GM12878 (cell line): ENCODE measurements around the gene SRL. TPM values are rescaled to one million over a fixed set of nuclear protein-coding genes. Genes with fewer than 3 reads are reported as not detected.

Source experiments
- ATAC-seq: fragments of 200-7000 bp; cut with Tn5 transposase; 3 replicates; pipeline ENCODE4 v1.9.1; 2020; ENCODE audit warnings: mild to moderate bottlenecking, moderate library complexity
- BruUV-seq: library from RNA; stranded (reverse); fragments of 400-500 nt; replicated peaks from 2 replicates; lab custom pipeline; 2021; lab: Mats Ljungman, UMichigan
- CTCF ChIA-PET: fragments of 300-600 bp; sonication (Branson Sonifier 250); formaldehyde crosslinking; extraction: SDS; loops from one replicate; lab custom pipeline; 2021; ENCODE audit warnings: inconsistent platforms; lab: Yijun Ruan, JAX
- POLR2A ChIA-PET: fragments of 350-600 bp; formaldehyde crosslinking; extraction: SDS; loops from one replicate; lab custom pipeline; 2021; ENCODE audit warnings: inconsistent platforms; lab: Charles Lee
- RAD21 ChIA-PET: fragments of 300-600 bp; sonication (Branson Sonifier 250); formaldehyde crosslinking; loops from one replicate; lab custom pipeline; 2023; ENCODE audit warnings: antibody characterized with exemption; ENCODE audit not compliant: unreplicated experiment; lab: Charles Lee
- SMC1A ChIA-PET: fragments of 300-600 bp; sonication (Branson Sonifier 250); formaldehyde crosslinking; loops from one replicate; lab custom pipeline; 2023; ENCODE audit not compliant: unreplicated experiment, uncharacterized antibody; lab: Charles Lee
- DNase-seq: peaks from one replicate; pipeline ENCODE4 v3.0.0-alpha.2; 2011; ENCODE audit warnings: low read depth, low spot score
- FAIRE-seq: peaks from 3 replicates; lab custom pipeline; 2011; peaks lifted over from hg19 to GRCh38; lab: Jason Lieb, UNC
- H2AFZ ChIP-seq: 2 replicates; pipeline ENCODE4 v1.6.0; 2011; ENCODE audit warnings: low read depth, low read length, control low read depth; ENCODE audit not compliant: control insufficient read depth
- H3K27ac ChIP-seq: 2 replicates; pipeline ENCODE4 v1.5.1; 2011; ENCODE audit warnings: control low read depth; ENCODE audit not compliant: control insufficient read depth, insufficient read depth
- H3K27me3 ChIP-seq, 2 experiments: replicated peaks in 1 of 2; 2 replicates each; pipeline versions ENCODE4 v1.6.0 to v1.6.1; 2011; ENCODE audit warnings: low read length in 1 of 2; ENCODE audit not compliant: control insufficient read depth in 2 of 2, insufficient read depth in 2 of 2
- H3K36me3 ChIP-seq, 2 experiments: 2 replicates each; pipeline ENCODE4 v1.5.1; 2011; ENCODE audit warnings: low read length in 1 of 2; ENCODE audit not compliant: control insufficient read depth in 2 of 2, insufficient read depth in 2 of 2
- H3K4me1 ChIP-seq: 2 replicates; pipeline ENCODE4 v1.6.1; 2011; ENCODE audit warnings: mild to moderate bottlenecking, low read length, moderate library complexity, mixed read lengths; ENCODE audit not compliant: control insufficient read depth, insufficient read depth
- H3K4me2 ChIP-seq: 2 replicates; pipeline ENCODE4 v1.6.0; 2011; ENCODE audit warnings: control low read depth; ENCODE audit not compliant: control insufficient read depth, insufficient read depth
- H3K4me3 ChIP-seq: fragments of 200-600 bp; sonication (generic); 2 replicates; pipeline ENCODE4 v1.5.1; 2016
- H3K79me2 ChIP-seq: 2 replicates; pipeline ENCODE4 v1.6.0; 2011; ENCODE audit warnings: low read length; ENCODE audit not compliant: control insufficient read depth, insufficient read depth
- H3K9ac ChIP-seq: 2 replicates; pipeline ENCODE4 v1.8.0; 2011; ENCODE audit warnings: low read length, control low read depth, mixed read lengths; ENCODE audit not compliant: control insufficient read depth, insufficient read depth
- H3K9me3 ChIP-seq: replicated peaks from 3 replicates; pipeline ENCODE4 v1.5.1; 2011; ENCODE audit warnings: mild to moderate bottlenecking, low read length; ENCODE audit not compliant: control insufficient read depth, insufficient read depth
- H4K20me1 ChIP-seq: 2 replicates; pipeline ENCODE4 v1.6.0; 2011; ENCODE audit not compliant: control insufficient read depth, insufficient read depth
- BHLHE40 ChIP-seq, 2 experiments: fragments of 450-650 bp in 1 of 2; IDR thresholded peaks; 2 replicates each; pipeline ENCODE4 v1.6.1; 2011 to 2017; ENCODE audit warnings: low read depth in 2 of 2, borderline replicate concordance in 1 of 2, improper control_type of control experiment in 1 of 2, low read length in 1 of 2, mild to moderate bottlenecking in 1 of 2
- CEBPB ChIP-seq, 2 experiments: fragments of 150-350 bp in 1 of 2; IDR thresholded peaks; 2 replicates each; pipeline ENCODE4 v1.6.1; 2012 to 2014; ENCODE audit warnings: low read depth in 2 of 2, low read length in 2 of 2, borderline replicate concordance in 1 of 2, inconsistent platforms in 1 of 2
- CHD4 ChIP-seq: fragments of 200-600 bp; sonication (generic); IDR thresholded peaks from 2 replicates; pipeline ENCODE4 v1.6.1; 2016; ENCODE audit warnings: mild to moderate bottlenecking
- EGR1 ChIP-seq, 2 experiments: IDR thresholded peaks; 1 replicate in 1 of 2; 2 replicates in 1 of 2; pipeline ENCODE4 v1.6.1; 2011 to 2012; ENCODE audit warnings: low read depth in 2 of 2, low read length in 2 of 2, borderline replicate concordance in 1 of 2, mild to moderate bottlenecking in 1 of 2, moderate library complexity in 1 of 2
- EP300 ChIP-seq, 2 experiments: fragments of 150-350 bp in 1 of 2; IDR thresholded peaks; 2 replicates each; pipeline ENCODE4 v1.6.1; 2011 to 2012; ENCODE audit warnings: low read depth in 2 of 2, low read length in 2 of 2, borderline replicate concordance in 1 of 2, improper control_type of control experiment in 1 of 2, inconsistent platforms in 1 of 2; ENCODE audit not compliant: control insufficient read depth in 1 of 2
- IKZF1 ChIP-seq: fragments of 450-650 bp; conservative IDR thresholded peaks from 2 replicates; pipeline ENCODE4 v1.6.1; 2017; ENCODE audit warnings: antibody characterized with exemption, mild to moderate bottlenecking
- KAT2A ChIP-seq: conservative IDR thresholded peaks from 2 replicates; pipeline ENCODE4 v1.6.1; 2011; ENCODE audit warnings: low read depth, low read length; ENCODE audit not compliant: control insufficient read depth
- NBN ChIP-seq: fragments of 450-650 bp; IDR thresholded peaks from 2 replicates; pipeline ENCODE4 v1.6.1; 2016
- RAD51 ChIP-seq: fragments of 450-650 bp; IDR thresholded peaks from 2 replicates; pipeline ENCODE4 v1.6.1; 2016; ENCODE audit warnings: moderate library complexity, mild to moderate bottlenecking, inconsistent platforms
- REST ChIP-seq: IDR thresholded peaks from 2 replicates; pipeline ENCODE4 v1.6.1; 2012; ENCODE audit warnings: mild to moderate bottlenecking, low read depth, low read length
- SKIL ChIP-seq: fragments of 450-650 bp; IDR thresholded peaks from 2 replicates; pipeline ENCODE4 v1.6.1; 2017; ENCODE audit warnings: mild to moderate bottlenecking, low read depth, inconsistent platforms; ENCODE audit not compliant: poor library complexity, severe bottlenecking
- TCF7 ChIP-seq: IDR thresholded peaks from 2 replicates; pipeline ENCODE4 v1.6.1; 2014; ENCODE audit warnings: antibody characterized with exemption, borderline replicate concordance
- USF2 ChIP-seq: IDR thresholded peaks from 2 replicates; pipeline ENCODE4 v1.6.1; 2011; ENCODE audit warnings: low read depth, low read length, improper control_type of control experiment, borderline replicate concordance
- YY1 ChIP-seq: IDR thresholded peaks from 2 replicates; pipeline ENCODE4 v1.6.1; 2011; ENCODE audit warnings: low read depth, mild to moderate bottlenecking, low read length
- ZBED1 ChIP-seq: IDR thresholded peaks from 2 replicates; pipeline ENCODE4 v1.6.1; 2016; ENCODE audit warnings: borderline replicate concordance
- WGBS: methylation state at CpG from one replicate; pipeline ENCODE4 v1.1.6; 2016; ENCODE audit warnings: low lambda C conversion rate; ENCODE audit not compliant: insufficient replicate concordance, insufficient coverage; ENCODE audit errors: missing lambda C conversion rate; 5-methylcytosine and 5-hydroxymethylcytosine counted together
- in situ Hi-C: fragments of 300-500 bp; cut with MboI; formaldehyde crosslinking; loops from 9 replicates; pipeline ENCODE4 v1.14.3; 2018; ENCODE audit warnings: mixed read lengths
- intact Hi-C: fragments of 100-400 bp; cut with micrococcal nuclease; formaldehyde crosslinking; loops from one replicate; pipeline ENCODE4 v1.14.2; 2022; ENCODE audit not compliant: unreplicated experiment
- polyA plus RNA-seq, 11 experiments: library from polyadenylated mRNA; depleted of rRNA in 4 of 11; unstranded in 6 of 11; stranded (reverse) in 5 of 11; fragments of >200 nt; fragmentation: Nextera tagmentation in 4 of 11; fragmentation: Illumina TruSeq in 1 of 11; extraction: Ambion mirVana in 4 of 11; extraction: Trizol in 1 of 11; gene quantifications; 1 replicate in 1 of 11; 2 replicates in 10 of 11; pipeline versions ENCODE4 v1.2.1 to v1.2.3, GENCODE V29; 2011 to 2016; ENCODE audit warnings: inconsistent platforms in 2 of 11, missing spikeins in 2 of 11, low read depth in 1 of 11
- total RNA-seq, 4 experiments: library from RNA; depleted of rRNA in 3 of 4; stranded (reverse); fragments of >200 nt in 3 of 4; fragmentation: Illumina TruSeq in 1 of 4; extraction: Trizol in 1 of 4; gene quantifications; 2 replicates each; pipeline versions ENCODE4 v1.2.1 to v1.2.3, GENCODE V29; 2013 to 2021
- TF ChIP-seq, protein P1 (sequence below): IDR thresholded peaks from 2 replicates; pipeline ENCODE4 v1.6.1; 2011; ENCODE audit warnings: low read depth, mild to moderate bottlenecking, low read length, moderate library complexity, borderline replicate concordance; ENCODE audit errors: extremely low read depth

Gene SRL
- total and polyA plus RNA-seq, 10 of the 15 experiments (the other 5 are each of a cell fraction or from before 2014, with no cell fraction given) = not detected

GRCh38 chr16:4249530-4250308 lies 7.8 kb upstream of the SRL start:
- no peak for DNase-seq
- TF ChIP-seq EGR1 (IDR thresholded peaks at IDR 0.05; ENCODE audit: borderline replicate concordance in 1 of 2, low read depth in 2 of 2, low read length in 2 of 2) = no peak
- no peak for TF ChIP-seq ZBED1
- no peak for TF ChIP-seq NBN
- TF ChIP-seq USF2 = no peak
- TF ChIP-seq CHD4 = no peak
- TF ChIP-seq TCF7 = no peak
- TF ChIP-seq EP300 (IDR thresholded peaks at IDR 0.05; ENCODE audit: borderline replicate concordance in 1 of 2, control insufficient read depth in 1 of 2, low read depth in 2 of 2, low read length in 2 of 2) = no peak
- TF ChIP-seq, protein P1, sequence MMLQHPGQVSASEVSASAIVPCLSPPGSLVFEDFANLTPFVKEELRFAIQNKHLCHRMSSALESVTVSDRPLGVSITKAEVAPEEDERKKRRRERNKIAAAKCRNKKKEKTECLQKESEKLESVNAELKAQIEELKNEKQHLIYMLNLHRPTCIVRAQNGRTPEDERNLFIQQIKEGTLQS = no peak
- TF ChIP-seq RAD51 = no peak
- TF ChIP-seq SKIL = no peak
- TF ChIP-seq REST = no peak
- no peak for TF ChIP-seq KAT2A
- no peak for TF ChIP-seq CEBPB (IDR thresholded peaks at IDR 0.05; ENCODE audit: borderline replicate concordance in 1 of 2, low read depth in 2 of 2, low read length in 2 of 2)
- TF ChIP-seq IKZF1 = no peak
- TF ChIP-seq BHLHE40 (IDR thresholded peaks at IDR 0.05; ENCODE audit: borderline replicate concordance in 1 of 2, low read depth in 2 of 2, low read length in 1 of 2) = no peak
- no peak for TF ChIP-seq YY1

More at GRCh38 chr16:4249530-4250308, 7.8 kb upstream of the SRL start:
- no peaks in the 10 kb centered on the region for H4K20me1 ChIP-seq
- no TSS peak for BruUV-seq
- FAIRE-seq (no peak), ATAC-seq (no peak)
- H3K36me3 ChIP-seq = no peaks in the 10 kb centered on the region
- intact Hi-C loops (loop anchor here (5.0 to 10.0 kb wide), 5 partner anchors 67 to 557 kb away; partner anchors contain the start of gene ADCY9), in situ Hi-C loops (no loop called here)
- H3K79me2 ChIP-seq = no peaks in the 10 kb centered on the region
- no peaks in the 10 kb centered on the region for H3K4me1 ChIP-seq
- no peak overlapping the region for H3K9ac ChIP-seq
- RAD21 ChIA-PET = no interaction called here
- WGBS = 84% methylated on average over 12 of the region's 12 CpGs
- H3K27ac ChIP-seq = no peak overlapping the region
- no peak overlapping the region for H3K4me2 ChIP-seq
- no peaks in the 10 kb centered on the region for H3K9me3 ChIP-seq
- SMC1A ChIA-PET = no interaction called here
- POLR2A ChIA-PET = no interaction called here
- no peaks in the 10 kb centered on the region for H3K27me3 ChIP-seq
- CTCF ChIA-PET = no interaction called here
- no peak overlapping the region for H2AFZ ChIP-seq
- no peak overlapping the region for H3K4me3 ChIP-seq
